B cell (primary cell): ENCODE results near the gene ZBTB46. TPM values are rescaled to one million over a fixed set of nuclear protein-coding genes. Genes with fewer than 3 reads are reported as not detected.

Experiments
- ATAC-seq: fragments of 200-7000 bp; cut with Tn5 transposase; one replicate; pipeline ENCODE4 v1.10.0; 2021; ENCODE audit warnings: low read depth, mild to moderate bottlenecking, moderate number of reproducible peaks, moderate library complexity
- CTCF ChIA-PET: fragments of 350-600 bp; sonication (Branson Sonifier 250); formaldehyde crosslinking; loops from one replicate; lab custom pipeline; 2021; ENCODE audit warnings: antibody characterized with exemption, inconsistent platforms; lab: Charles Lee
- POLR2A ChIA-PET: fragments of 350-600 bp; sonication (Branson Sonifier 250); formaldehyde crosslinking; loops from one replicate; lab custom pipeline; 2021; ENCODE audit warnings: antibody characterized with exemption; lab: Charles Lee
- DNase-seq: peaks from one replicate; pipeline ENCODE4 v3.0.0; 2013
- H2AFZ ChIP-seq: 2 replicates; pipeline ENCODE4 v1.6.1; 2012; ENCODE audit warnings: mild to moderate bottlenecking, low read depth, low read length; ENCODE audit not compliant: insufficient read depth, poor library complexity, severe bottlenecking
- H3K27ac ChIP-seq, 2 donors: 1 replicate in 1 of 2; 2 replicates in 1 of 2; pipeline ENCODE4 v1.5.1; 2012 to 2013; ENCODE audit warnings: low read length in 2 of 2, mild to moderate bottlenecking in 2 of 2, moderate library complexity in 1 of 2
- H3K27me3 ChIP-seq, 4 experiments: fragments of 200-600 bp in 1 of 4; sonication (generic) in 1 of 4; replicated peaks in 1 of 4; 1 replicate in 2 of 4; 2 replicates in 2 of 4; pipeline versions ENCODE4 v1.6.1 to v1.7.0; 2013 to 2016; ENCODE audit warnings: low read length in 3 of 4, mild to moderate bottlenecking in 2 of 4, mixed read lengths in 1 of 4, moderate library complexity in 1 of 4; ENCODE audit not compliant: insufficient read depth in 4 of 4, control insufficient read depth in 3 of 4; ENCODE audit errors: control extremely low read depth in 1 of 4
- H3K36me3 ChIP-seq, 2 experiments: replicated peaks in 1 of 2; 1 replicate in 1 of 2; 2 replicates in 1 of 2; pipeline versions ENCODE4 v1.6.1 to v1.7.1; 2013; ENCODE audit warnings: low read length in 1 of 2; ENCODE audit not compliant: insufficient read depth in 2 of 2, control insufficient read depth in 1 of 2; ENCODE audit errors: control extremely low read depth in 1 of 2, extremely low read depth in 1 of 2
- H3K4me1 ChIP-seq, 2 donors: fragments of 200-600 bp in 1 of 2; sonication (generic) in 1 of 2; 1 replicate in 1 of 2; 2 replicates in 1 of 2; pipeline versions ENCODE4 v1.5.1 to v1.6.1; 2013 to 2017; ENCODE audit warnings: low read length in 2 of 2; ENCODE audit not compliant: control insufficient read depth in 2 of 2, insufficient read depth in 2 of 2
- H3K4me2 ChIP-seq: replicated peaks from 2 replicates; pipeline ENCODE3; 2012; ENCODE audit warnings: mild to moderate bottlenecking, low read depth, low read length; ENCODE audit not compliant: poor library complexity, severe bottlenecking
- H3K4me3 ChIP-seq, 5 experiments: fragments of 200-600 bp in 1 of 5; sonication (generic) in 1 of 5; 1 replicate in 3 of 5; 2 replicates in 2 of 5; pipeline versions ENCODE4 v1.5.1 to v1.7.0; 2011 to 2016; ENCODE audit warnings: low read length in 4 of 5, mild to moderate bottlenecking in 4 of 5, low read depth in 2 of 5, control low read depth in 1 of 5, moderate library complexity in 1 of 5; ENCODE audit not compliant: insufficient read depth in 1 of 5; ENCODE audit errors: control extremely low read depth in 1 of 5, extremely low read depth in 1 of 5
- H3K79me2 ChIP-seq: fragments of 200-600 bp; sonication (generic); one replicate; pipeline ENCODE4 v1.6.0; 2016; ENCODE audit warnings: low read length; ENCODE audit not compliant: control insufficient read depth, insufficient read depth
- H3K9ac ChIP-seq: fragments of 200-600 bp; sonication (generic); 2 replicates; pipeline ENCODE4 v1.6.1; 2017; ENCODE audit warnings: mild to moderate bottlenecking, low read length, moderate library complexity
- H3K9me3 ChIP-seq, 3 donors: one replicate each; pipeline versions ENCODE4 v1.6.1 to v1.7.1; 2013; ENCODE audit warnings: low read length in 2 of 3; ENCODE audit not compliant: control insufficient read depth in 2 of 3, insufficient read depth in 1 of 3; ENCODE audit errors: control extremely low read depth in 1 of 3
- H4K20me1 ChIP-seq: 2 replicates; pipeline ENCODE4 v1.6.0; 2012; ENCODE audit warnings: mild to moderate bottlenecking, low read length; ENCODE audit not compliant: insufficient read depth, control insufficient read depth, poor library complexity, severe bottlenecking
- H3K27ac Mint-ChIP-seq: one replicate; pipeline ENCODE4 v1.8.0; 2021; ENCODE audit warnings: mixed read lengths
- H3K27me3 Mint-ChIP-seq: one replicate; pipeline ENCODE4 v1.8.0; 2021; ENCODE audit warnings: mixed read lengths
- H3K4me1 Mint-ChIP-seq: one replicate; pipeline ENCODE4 v1.8.0; 2021; ENCODE audit warnings: mixed read lengths
- H3K4me3 Mint-ChIP-seq: one replicate; pipeline ENCODE4 v1.8.0; 2021; ENCODE audit warnings: mixed read lengths
- H3K9me3 Mint-ChIP-seq: one replicate; pipeline ENCODE4 v1.8.0; 2022; ENCODE audit warnings: mixed read lengths; ENCODE audit not compliant: insufficient read depth
- EZH2 ChIP-seq: IDR thresholded peaks from 2 replicates; pipeline ENCODE4 v1.6.1; 2012; ENCODE audit warnings: borderline replicate concordance, low read depth, mild to moderate bottlenecking, moderate library complexity, low read length; ENCODE audit not compliant: insufficient read depth, poor library complexity, severe bottlenecking
- WGBS: methylation state at CpG from one replicate; pipeline ENCODE4 v1.1.5; 2013; ENCODE audit warnings: missing lambda C conversion rate; ENCODE audit not compliant: insufficient coverage; 5-methylcytosine and 5-hydroxymethylcytosine counted together
- intact Hi-C: fragments of 100-400 bp; cut with micrococcal nuclease; formaldehyde crosslinking; loops from one replicate; pipeline ENCODE4 v1.10.0; 2022
- polyA plus RNA-seq: library from polyadenylated mRNA; depleted of rRNA; stranded (reverse); fragments of >200 nt; gene quantifications from 2 replicates; pipeline ENCODE4 v1.2.3, GENCODE V29; 2012
- total RNA-seq, 2 donors: library from RNA; stranded (reverse); fragments of 120-200 nt in 1 of 2; gene quantifications; 1 replicate in 1 of 2; 2 replicates in 1 of 2; pipeline versions ENCODE4 v1.2.3 to v1.2.4, GENCODE V29; 2013 to 2022
- TF ChIP-seq, protein P1 (sequence below): fragments of 200-600 bp; IDR thresholded peaks from one replicate; pipeline ENCODE4 v1.8.0; 2022; ENCODE audit warnings: antibody characterized with exemption, mild to moderate bottlenecking

ZBTB46 gene
- total and polyA plus RNA-seq, 2 donors (not counting 1 experiment from before 2014, with no cell fraction given), result 0.16 to 0.64 TPM

DNA sequence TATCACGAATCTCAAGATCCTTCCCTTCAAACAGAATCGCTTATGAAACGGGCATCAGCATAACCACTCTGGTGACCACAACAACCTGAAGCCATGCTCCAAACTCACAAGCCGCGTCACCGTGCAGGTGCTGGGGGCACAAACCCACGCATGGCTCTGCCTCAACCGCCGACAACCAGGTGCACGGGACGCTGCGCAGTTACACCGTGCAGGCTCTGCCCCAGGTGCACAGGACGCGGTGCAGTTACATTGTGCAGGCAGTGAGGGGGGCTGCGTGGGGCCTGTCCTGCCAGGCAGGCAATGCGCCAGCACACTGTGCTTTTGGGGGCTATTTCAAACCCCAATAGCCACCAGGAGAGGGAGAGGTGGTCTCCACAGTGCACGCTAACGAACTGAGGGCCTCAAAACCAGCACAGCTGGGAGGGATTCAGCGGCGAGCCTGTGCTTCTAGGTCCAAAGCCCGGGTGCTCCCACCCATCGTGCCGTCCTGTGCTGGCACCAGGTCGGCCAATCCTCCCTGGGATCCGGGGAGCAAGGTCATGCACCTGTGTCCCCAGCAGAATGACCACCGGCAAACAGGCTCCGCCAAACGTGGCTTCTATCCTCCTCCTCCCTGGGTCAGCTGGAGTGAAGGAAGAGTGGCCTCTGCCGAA, 35.8 kb downstream of the ZBTB46 start:
- H3K9me3 ChIP-seq, result peaks cover 0 to 17% (median 0%) of the 10 kb centered on the region in 3 donors
- ATAC-seq (no peak), DNase-seq (no peak)
- H3K4me2 ChIP-seq, result no peak overlapping the region
- WGBS, result 83% methylated on average over 29 of the region's 30 CpGs
- TF ChIP-seq, protein P1, sequence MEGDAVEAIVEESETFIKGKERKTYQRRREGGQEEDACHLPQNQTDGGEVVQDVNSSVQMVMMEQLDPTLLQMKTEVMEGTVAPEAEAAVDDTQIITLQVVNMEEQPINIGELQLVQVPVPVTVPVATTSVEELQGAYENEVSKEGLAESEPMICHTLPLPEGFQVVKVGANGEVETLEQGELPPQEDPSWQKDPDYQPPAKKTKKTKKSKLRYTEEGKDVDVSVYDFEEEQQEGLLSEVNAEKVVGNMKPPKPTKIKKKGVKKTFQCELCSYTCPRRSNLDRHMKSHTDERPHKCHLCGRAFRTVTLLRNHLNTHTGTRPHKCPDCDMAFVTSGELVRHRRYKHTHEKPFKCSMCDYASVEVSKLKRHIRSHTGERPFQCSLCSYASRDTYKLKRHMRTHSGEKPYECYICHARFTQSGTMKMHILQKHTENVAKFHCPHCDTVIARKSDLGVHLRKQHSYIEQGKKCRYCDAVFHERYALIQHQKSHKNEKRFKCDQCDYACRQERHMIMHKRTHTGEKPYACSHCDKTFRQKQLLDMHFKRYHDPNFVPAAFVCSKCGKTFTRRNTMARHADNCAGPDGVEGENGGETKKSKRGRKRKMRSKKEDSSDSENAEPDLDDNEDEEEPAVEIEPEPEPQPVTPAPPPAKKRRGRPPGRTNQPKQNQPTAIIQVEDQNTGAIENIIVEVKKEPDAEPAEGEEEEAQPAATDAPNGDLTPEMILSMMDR, result no peak
- no peak for TF ChIP-seq EZH2
- peaks cover 14% of the 10 kb centered on the region for H3K27me3 Mint-ChIP-seq
- ChIA-PET POLR2A (no interaction called here), CTCF (interaction anchor here (1.6 kb wide), 2 partner anchors 9 to 11 kb away, joined by 3 to 7 read pairs; no protein-coding TSS in a partner anchor)
- H2AFZ ChIP-seq, result no peak overlapping the region
- no peaks in the 10 kb centered on the region for H3K79me2 ChIP-seq
- no peak overlapping the region for H3K27ac ChIP-seq
- no peak overlapping the region for H3K27ac Mint-ChIP-seq
- peaks cover 10% of the 10 kb centered on the region for H3K4me1 Mint-ChIP-seq
- H3K27me3 ChIP-seq, result peaks cover 0 to 9% (median 0%) of the 10 kb centered on the region in 4 experiments
- H4K20me1 ChIP-seq, result no peaks in the 10 kb centered on the region
- peaks cover 0 to 2% of the 10 kb centered on the region in 2 donors for H3K4me1 ChIP-seq
- H3K9ac ChIP-seq, result no peak overlapping the region
- H3K36me3 ChIP-seq, result no peaks in the 10 kb centered on the region
- no peak overlapping the region for H3K4me3 Mint-ChIP-seq
- no peaks in the 10 kb centered on the region for H3K9me3 Mint-ChIP-seq
- no peak overlapping the region for H3K4me3 ChIP-seq
- intact Hi-C loops, result no loop called here

DNA sequence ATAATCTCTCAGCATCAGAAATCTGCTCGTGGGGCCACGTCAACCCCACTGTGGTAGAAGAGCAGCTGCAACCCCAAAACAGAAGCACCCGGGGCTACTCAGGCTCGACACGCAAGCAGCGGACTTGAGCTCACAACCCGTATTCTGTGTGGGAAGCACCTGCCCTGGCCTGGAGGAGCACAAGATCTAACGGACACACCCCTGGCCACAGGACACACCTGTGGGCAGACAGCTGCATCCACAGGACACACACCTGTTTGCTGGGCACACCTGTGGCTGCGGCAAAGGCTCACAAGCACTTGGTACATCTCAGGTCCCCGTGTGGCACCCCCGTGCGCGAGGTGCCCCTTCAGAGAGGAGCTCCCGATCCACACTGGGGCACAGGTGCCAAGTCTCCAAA, 36.5 kb downstream of the ZBTB46 start:
- Histone ChIP-seq H3K27me3 (peaks cover 0 to 9% (median 0%) of the 10 kb centered on the region in 4 experiments), H3K4me2 (no peak overlapping the region), H4K20me1 (no peaks in the 10 kb centered on the region), H3K4me3 (no peak overlapping the region), H3K4me1 (peaks cover 0 to 2% of the 10 kb centered on the region in 2 donors), H3K79me2 (no peaks in the 10 kb centered on the region), H3K27ac (no peak overlapping the region), H3K9ac (no peak overlapping the region), H2AFZ (no peak overlapping the region), H3K9me3 (peaks cover 0 to 17% (median 0%) of the 10 kb centered on the region in 3 donors), H3K36me3 (no peaks in the 10 kb centered on the region)
- intact Hi-C loops, result no loop called here
- Mint-ChIP-seq H3K27ac (no peak overlapping the region), H3K9me3 (no peaks in the 10 kb centered on the region), H3K4me1 (peaks cover 10% of the 10 kb centered on the region), H3K27me3 (peaks cover 14% of the 10 kb centered on the region), H3K4me3 (no peak overlapping the region)
- TF ChIP-seq, protein P1, result no peak
- TF ChIP-seq EZH2, result no peak
- DNase-seq (peak; percentile 32), ATAC-seq (no peak)
- CTCF ChIA-PET, result interaction anchor here (1.6 kb wide), 3 partner anchors 9 to 256 kb away, joined by 3 to 7 read pairs (median 5); no protein-coding TSS in a partner anchor
- WGBS, result 34% methylated on average over 14 of the region's 14 CpGs
- POLR2A ChIA-PET, result no interaction called here
